CD8-positive, alpha-beta memory T cell (primary cell): ENCODE measurements around the gene SMG5. TPM values are rescaled to one million over a fixed set of nuclear protein-coding genes. Genes with fewer than 3 reads are reported as not detected.

Source experiments
- CTCF ChIA-PET: fragments of 350-600 bp; sonication (Branson Sonifier 250); formaldehyde crosslinking; loops from one replicate; lab custom pipeline; 2021; ENCODE audit warnings: antibody characterized with exemption; lab: Charles Lee
- POLR2A ChIA-PET: fragments of 350-600 bp; sonication (Branson Sonifier 250); formaldehyde crosslinking; loops from one replicate; lab custom pipeline; 2021; ENCODE audit warnings: antibody characterized with exemption; lab: Charles Lee
- DNase-seq, 5 donors: peaks; one replicate each; pipeline versions ENCODE4 v3.0.0 to v3.0.0-alpha.2; 2020 to 2022; ENCODE audit warnings: mixed read lengths in 1 of 5
- H3K27ac ChIP-seq: one replicate; pipeline ENCODE4 v1.7.0; 2013; ENCODE audit warnings: low read depth, mild to moderate bottlenecking, low read length, moderate library complexity
- H3K27me3 ChIP-seq: 2 replicates; pipeline ENCODE4 v1.7.0; 2013; ENCODE audit warnings: low read length, mild to moderate bottlenecking; ENCODE audit not compliant: insufficient read depth, poor library complexity, severe bottlenecking
- H3K36me3 ChIP-seq: 2 replicates; pipeline ENCODE4 v1.7.0; 2013; ENCODE audit warnings: mild to moderate bottlenecking, low read length, moderate library complexity; ENCODE audit not compliant: insufficient read depth
- H3K4me1 ChIP-seq: 2 replicates; pipeline ENCODE4 v1.7.0; 2013; ENCODE audit warnings: mild to moderate bottlenecking, low read length, moderate library complexity; ENCODE audit not compliant: insufficient read depth
- H3K4me3 ChIP-seq: 2 replicates; pipeline ENCODE4 v1.7.0; 2013; ENCODE audit warnings: mild to moderate bottlenecking, low read length
- H3K9me3 ChIP-seq: 2 replicates; pipeline ENCODE4 v1.7.0; 2013; ENCODE audit warnings: mild to moderate bottlenecking, low read length
- H3K27ac Mint-ChIP-seq, 8 donors: one replicate each; pipeline ENCODE4 v1.8.0; 2020 to 2021; ENCODE audit warnings: mixed read lengths in 8 of 8, mild to moderate bottlenecking in 6 of 8, inconsistent platforms in 3 of 8, moderate library complexity in 3 of 8
- H3K27me3 Mint-ChIP-seq, 2 donors: one replicate each; pipeline ENCODE4 v1.8.0; 2020 to 2021; ENCODE audit warnings: mixed read lengths in 2 of 2, mild to moderate bottlenecking in 1 of 2, moderate library complexity in 1 of 2
- H3K36me3 Mint-ChIP-seq, 3 donors: one replicate each; pipeline ENCODE4 v1.8.0; 2020 to 2021; ENCODE audit warnings: mixed read lengths in 3 of 3, inconsistent platforms in 1 of 3, mild to moderate bottlenecking in 1 of 3
- H3K4me1 Mint-ChIP-seq, 3 donors: one replicate each; pipeline ENCODE4 v1.8.0; 2020 to 2021; ENCODE audit warnings: mixed read lengths in 3 of 3, inconsistent platforms in 1 of 3, mild to moderate bottlenecking in 1 of 3
- H3K4me3 Mint-ChIP-seq, 7 donors: one replicate each; pipeline ENCODE4 v1.8.0; 2020 to 2021; ENCODE audit warnings: mixed read lengths in 7 of 7, mild to moderate bottlenecking in 6 of 7, moderate library complexity in 4 of 7, inconsistent platforms in 2 of 7
- H3K9me3 Mint-ChIP-seq, 5 donors: one replicate each; pipeline ENCODE4 v1.8.0; 2020 to 2022; ENCODE audit warnings: mixed read lengths in 5 of 5, mild to moderate bottlenecking in 3 of 5, moderate library complexity in 2 of 5, inconsistent platforms in 1 of 5
- polyA plus RNA-seq: library from polyadenylated mRNA; unstranded; fragments of 300-500 nt; fragmentation: Illumina TruSeq; gene quantifications from one replicate; pipeline ENCODE4 v1.2.3, GENCODE V29; 2021
- total RNA-seq, 2 experiments: library from RNA; stranded (reverse); gene quantifications; one replicate each; pipeline ENCODE4 v1.2.3, GENCODE V29; 2021

Gene SMG5
- total and polyA plus RNA-seq, 3 experiments from 2014 or later, result 27.3 to 117 (median 110) TPM

DNA sequence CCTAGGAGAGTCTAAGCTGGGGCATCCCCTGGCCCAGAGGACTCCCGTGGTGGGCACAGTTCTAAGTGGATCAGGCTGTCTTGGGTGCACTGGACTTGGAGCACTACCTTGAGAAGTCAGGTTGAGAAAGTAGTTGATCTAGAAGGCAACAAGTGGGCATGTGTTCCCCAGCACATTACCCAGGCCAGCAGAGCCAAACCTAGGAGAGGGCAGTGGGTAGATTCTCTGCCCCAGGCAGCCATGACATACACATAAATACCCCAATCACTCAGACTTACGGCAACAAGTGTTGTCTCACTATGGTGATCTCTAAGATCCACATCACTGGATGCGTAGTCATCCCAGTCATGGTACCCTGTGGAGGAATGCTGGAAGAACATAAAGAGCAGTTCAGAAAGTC lies 71.4 kb downstream of the SMG5 start:
- no peaks in the 10 kb centered on the region for H3K9me3 ChIP-seq
- peaks cover 26 to 36% (median 34%) of the 10 kb centered on the region in 3 donors for H3K4me1 Mint-ChIP-seq
- H3K27ac Mint-ChIP-seq, result peak overlapping the region in 5 of 8 donors; percentile 47 to 99 (median 66)
- no peaks in the 10 kb centered on the region for H3K27me3 Mint-ChIP-seq
- H3K36me3 ChIP-seq, result peaks cover 17% of the 10 kb centered on the region
- peak overlapping the region in 3 of 7 donors; percentile 43 to 75 (median 48) for H3K4me3 Mint-ChIP-seq
- no peak overlapping the region for H3K4me3 ChIP-seq
- H3K9me3 Mint-ChIP-seq, result no peaks in the 10 kb centered on the region
- ChIA-PET POLR2A (interaction anchor here (2.2 to 2.7 kb wide), 2 partner anchors 18 to 71 kb away, joined by 25 to 34 read pairs; partner anchors contain the start of genes SLC25A44 and SMG5), CTCF (no interaction called here)
- H3K27ac ChIP-seq, result no peak overlapping the region
- no peaks in the 10 kb centered on the region for H3K27me3 ChIP-seq
- DNase-seq, result no peak
- H3K4me1 ChIP-seq, result peaks cover 24% of the 10 kb centered on the region
- peaks cover 0 to 61% (median 13%) of the 10 kb centered on the region in 3 donors for H3K36me3 Mint-ChIP-seq

DNA sequence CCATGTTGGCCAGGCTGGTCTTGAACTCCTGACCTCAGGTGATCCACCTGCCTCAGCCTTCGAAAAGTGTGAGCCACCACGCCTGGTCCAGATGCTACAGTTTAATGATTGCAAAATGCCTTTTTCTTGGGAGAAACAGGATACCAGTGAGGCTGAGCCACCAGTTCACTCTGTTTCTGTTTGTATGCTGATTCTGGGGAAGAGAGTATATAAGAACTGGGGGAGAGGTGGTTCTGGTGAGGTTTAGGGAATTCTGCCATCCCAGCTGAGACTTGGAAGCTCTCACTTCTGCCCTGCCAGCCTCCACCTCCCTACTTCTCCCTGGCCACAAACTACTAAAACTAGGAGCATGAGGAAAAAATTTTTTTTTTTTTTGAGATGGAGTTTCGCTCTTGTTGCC lies 77.9 kb downstream of the SMG5 start:
- H3K27ac Mint-ChIP-seq, result peak overlapping the region in 2 of 8 donors; percentile 33 to 74
- Histone ChIP-seq H3K36me3 (peaks cover 18% of the 10 kb centered on the region), H3K4me1 (peaks cover 3% of the 10 kb centered on the region), H3K4me3 (no peak overlapping the region), H3K9me3 (no peaks in the 10 kb centered on the region), H3K27ac (no peak overlapping the region), H3K27me3 (no peaks in the 10 kb centered on the region)
- H3K4me3 Mint-ChIP-seq, result no peak overlapping the region
- peaks cover 0 to 51% (median 20%) of the 10 kb centered on the region in 3 donors for H3K36me3 Mint-ChIP-seq
- H3K27me3 Mint-ChIP-seq, result no peaks in the 10 kb centered on the region
- H3K4me1 Mint-ChIP-seq, result peaks cover 10 to 21% (median 16%) of the 10 kb centered on the region in 3 donors
- CTCF ChIA-PET, result no interaction called here
- H3K9me3 Mint-ChIP-seq, result no peaks in the 10 kb centered on the region
- POLR2A ChIA-PET, result no interaction called here
- no peak for DNase-seq

DNA sequence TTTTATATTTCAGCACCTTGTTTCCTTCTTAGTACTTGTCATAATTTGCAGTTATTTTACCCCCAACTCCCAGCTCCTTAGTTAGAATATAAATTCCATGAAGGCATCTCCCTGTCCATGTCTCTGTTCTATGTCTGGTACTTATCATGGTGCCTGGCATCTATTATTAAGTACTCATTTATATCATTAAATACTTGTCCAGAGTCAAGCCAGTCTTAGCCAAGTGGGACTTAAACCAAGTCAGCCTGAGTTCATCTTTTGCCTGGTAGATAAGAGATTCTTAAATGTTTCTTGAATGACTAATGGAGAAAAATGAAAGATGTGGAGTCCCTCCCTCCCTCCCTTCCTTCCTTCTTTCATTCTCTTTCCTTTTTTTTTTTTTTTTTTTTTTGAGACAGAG lies 79.3 kb downstream of the SMG5 start:
- ChIA-PET CTCF (no interaction called here), POLR2A (interaction anchor here (0.7 to 1.2 kb wide), 2 partner anchors 10 to 19 kb away, joined by 3 read pairs; partner anchors contain the start of gene PMF1)
- H3K9me3 ChIP-seq, result no peaks in the 10 kb centered on the region
- DNase-seq, result no peak
- Mint-ChIP-seq H3K9me3 (no peaks in the 10 kb centered on the region), H3K36me3 (peaks cover 0 to 48% (median 16%) of the 10 kb centered on the region in 3 donors), H3K4me3 (no peak overlapping the region), H3K4me1 (peaks cover 23 to 35% (median 28%) of the 10 kb centered on the region in 3 donors), H3K27ac (peak overlapping the region in 1 of 8 donors; percentile 68), H3K27me3 (no peaks in the 10 kb centered on the region)
- peaks cover 13% of the 10 kb centered on the region for H3K4me1 ChIP-seq
- no peak overlapping the region for H3K4me3 ChIP-seq
- no peak overlapping the region for H3K27ac ChIP-seq
- H3K36me3 ChIP-seq, result peaks cover 10% of the 10 kb centered on the region
- no peaks in the 10 kb centered on the region for H3K27me3 ChIP-seq

DNA sequence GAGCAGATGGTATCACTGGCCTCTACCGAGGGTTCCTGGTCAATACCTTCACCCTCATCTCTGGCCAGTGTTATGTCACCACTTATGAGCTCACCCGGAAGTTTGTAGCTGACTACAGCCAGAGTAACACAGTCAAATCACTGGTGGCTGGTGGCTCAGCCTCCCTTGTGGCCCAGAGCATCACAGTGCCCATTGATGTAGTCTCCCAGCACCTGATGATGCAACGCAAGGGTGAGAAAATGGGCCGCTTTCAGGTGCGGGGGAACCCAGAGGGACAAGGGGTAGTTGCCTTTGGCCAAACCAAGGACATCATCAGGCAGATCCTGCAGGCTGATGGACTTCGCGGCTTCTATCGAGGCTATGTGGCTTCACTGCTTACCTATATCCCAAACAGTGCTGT lies 82.6 kb downstream of the SMG5 start:
- ChIA-PET CTCF (interaction anchor here (0.8 to 1.6 kb wide), 3 partner anchors 12 to 134 kb away, joined by 3 to 4 read pairs (median 3); partner anchors contain the start of gene PMF1), POLR2A (no interaction called here)
- Histone ChIP-seq H3K9me3 (no peaks in the 10 kb centered on the region), H3K27me3 (no peaks in the 10 kb centered on the region), H3K27ac (no peak overlapping the region), H3K36me3 (peaks cover 10% of the 10 kb centered on the region), H3K4me1 (peaks cover 26% of the 10 kb centered on the region), H3K4me3 (no peak overlapping the region)
- Mint-ChIP-seq H3K4me1 (peaks cover 49 to 56% (median 50%) of the 10 kb centered on the region in 3 donors), H3K36me3 (peaks cover 0 to 47% (median 17%) of the 10 kb centered on the region in 3 donors), H3K9me3 (no peaks in the 10 kb centered on the region), H3K27me3 (no peaks in the 10 kb centered on the region), H3K4me3 (peak overlapping the region in 1 of 7 donors; percentile 19), H3K27ac (peak overlapping the region in 5 of 8 donors; percentile 32 to 90 (median 61))
- no peak for DNase-seq

Other genes starting within 250 kb of the SMG5 start
- gene UBQLN4, start 229.0 kb downstream of the SMG5 start, total RNA-seq, result 10 to 100 TPM; 59.4 to 61.9 TPM
- 15.6 TPM for gene UBQLN4, start 229.0 kb downstream of the SMG5 start, polyA plus RNA-seq
- 10 to 100 TPM; 61.9 to 67.4 TPM for gene LAMTOR2, start 228.0 kb downstream of the SMG5 start, total RNA-seq
- 134 TPM for gene LAMTOR2, start 228.0 kb downstream of the SMG5 start, polyA plus RNA-seq
- gene RAB25, start 221.7 kb downstream of the SMG5 start, total RNA-seq, result not detected
- 0.76 TPM for gene RAB25, start 221.7 kb downstream of the SMG5 start, polyA plus RNA-seq
- gene MEX3A, start 200.4 kb downstream of the SMG5 start, total RNA-seq, result 1 to 10 TPM in 1 of 2 experiments, under 1 TPM in 1; 0.24 to 1.0 TPM
- not detected for gene MEX3A, start 200.4 kb downstream of the SMG5 start, polyA plus RNA-seq
- 100 to 1,000 TPM; 325 to 335 TPM for gene LMNA, start 168.1 kb downstream of the SMG5 start, total RNA-seq
- gene LMNA, start 168.1 kb downstream of the SMG5 start, polyA plus RNA-seq, result 13.9 TPM
- 10 to 100 TPM; 21.6 to 23.0 TPM for gene SEMA4A, start 129.2 kb downstream of the SMG5 start, total RNA-seq
- gene SEMA4A, start 129.2 kb downstream of the SMG5 start, polyA plus RNA-seq, result 10.7 TPM
- 10 to 100 TPM; 30.8 to 32.4 TPM for gene SLC25A44, start 88.7 kb downstream of the SMG5 start, total RNA-seq
- gene SLC25A44, start 88.7 kb downstream of the SMG5 start, polyA plus RNA-seq, result 21.4 TPM
- gene PMF1, start 69.8 kb downstream of the SMG5 start, total RNA-seq, result 10 to 100 TPM; 85.9 to 88.3 TPM
- 83.3 TPM for gene PMF1, start 69.8 kb downstream of the SMG5 start, polyA plus RNA-seq
- gene BGLAP, start 40.6 kb downstream of the SMG5 start, total RNA-seq, result 1 to 10 TPM in 1 of 2 experiments, under 1 TPM in 1; 0.97 to 1.5 TPM
- gene BGLAP, start 40.6 kb downstream of the SMG5 start, polyA plus RNA-seq, result not detected
- gene PAQR6, start 34.8 kb downstream of the SMG5 start, total RNA-seq, result 1 to 10 TPM; 1.9 TPM
- 0.53 TPM for gene PAQR6, start 34.8 kb downstream of the SMG5 start, polyA plus RNA-seq
- 10 to 100 TPM; 10.8 to 11.2 TPM for gene TMEM79, start 1.5 kb upstream of the SMG5 start, total RNA-seq
- gene TMEM79, start 1.5 kb upstream of the SMG5 start, polyA plus RNA-seq, result 5.6 TPM
- 10 to 100 TPM; 19.5 to 20.9 TPM for gene GLMP, start 12.9 kb upstream of the SMG5 start, total RNA-seq
- gene GLMP, start 12.9 kb upstream of the SMG5 start, polyA plus RNA-seq, result 18.9 TPM
- under 1 TPM in 1 of 2 experiments, not detected in 1; 0.35 TPM for gene VHLL, start 16.5 kb upstream of the SMG5 start, total RNA-seq
- not detected for gene VHLL, start 16.5 kb upstream of the SMG5 start, polyA plus RNA-seq
- 100 to 1,000 TPM; 526 to 528 TPM for gene CCT3, start 55.5 kb upstream of the SMG5 start, total RNA-seq
- gene CCT3, start 55.5 kb upstream of the SMG5 start, polyA plus RNA-seq, result 199 TPM
- gene TSACC, start 55.7 kb upstream of the SMG5 start, total RNA-seq, result under 1 TPM in 1 of 2 experiments, not detected in 1; 0.53 TPM
- 0.84 TPM for gene TSACC, start 55.7 kb upstream of the SMG5 start, polyA plus RNA-seq
- not detected for gene RHBG, start 86.4 kb upstream of the SMG5 start, total RNA-seq
- gene RHBG, start 86.4 kb upstream of the SMG5 start, polyA plus RNA-seq, result not detected
- 10 to 100 TPM; 32.9 to 35.4 TPM for gene MEF2D, start 217.9 kb upstream of the SMG5 start, total RNA-seq
- 19.2 TPM for gene MEF2D, start 217.9 kb upstream of the SMG5 start, polyA plus RNA-seq